DOHH2 (cell line): ENCODE results near the gene LTB4R.

Experiments
- H3F3A ChIP-seq: fragments of 200-600 bp; sonication (generic), shearing (Covaris generic); 2 replicates; pipeline ENCODE4 v1.6.0; 2016; ENCODE audit warnings: antibody characterized with exemption, mild to moderate bottlenecking; ENCODE audit not compliant: control insufficient read depth, insufficient read depth
- H3K27ac ChIP-seq: fragments of 200-600 bp; sonication (generic); 2 replicates; pipeline ENCODE4 v1.5.1; 2014; ENCODE audit warnings: low read depth, mild to moderate bottlenecking, low read length, moderate library complexity
- H3K27me3 ChIP-seq: fragments of 200-600 bp; sonication (generic); 2 replicates; pipeline ENCODE4 v1.6.1; 2014; ENCODE audit warnings: mild to moderate bottlenecking, low read length, mixed read lengths; ENCODE audit not compliant: control insufficient read depth
- H3K36me3 ChIP-seq: fragments of 200-600 bp; sonication (generic); 2 replicates; pipeline ENCODE4 v1.6.1; 2014; ENCODE audit warnings: mild to moderate bottlenecking, low read length, moderate library complexity, mixed read lengths; ENCODE audit not compliant: control insufficient read depth
- H3K4me1 ChIP-seq: fragments of 200-600 bp; sonication (generic); 2 replicates; pipeline ENCODE4 v1.6.1; 2014; ENCODE audit warnings: mild to moderate bottlenecking, low read length, mixed read lengths; ENCODE audit not compliant: control insufficient read depth
- H3K4me2 ChIP-seq: fragments of 200-600 bp; sonication (generic); 2 replicates; pipeline ENCODE4 v1.6.0; 2014; ENCODE audit warnings: mild to moderate bottlenecking, low read length, moderate library complexity
- H3K4me3 ChIP-seq: fragments of 200-600 bp; sonication (generic); 2 replicates; pipeline ENCODE4 v1.5.1; 2014; ENCODE audit warnings: mild to moderate bottlenecking, low read length, mixed read lengths
- H3K79me2 ChIP-seq: fragments of 200-600 bp; sonication (generic); 2 replicates; pipeline ENCODE4 v1.6.1; 2014; ENCODE audit warnings: mild to moderate bottlenecking, low read length, mixed read lengths; ENCODE audit not compliant: control insufficient read depth
- H3K9me2 ChIP-seq: fragments of 200-600 bp; sonication (generic); replicated peaks from 2 replicates; pipeline ENCODE4 v1.6.1; 2014; ENCODE audit warnings: mild to moderate bottlenecking, low read length, mixed read lengths; ENCODE audit not compliant: control insufficient read depth
- H3K9me3 ChIP-seq: fragments of 200-600 bp; sonication (generic); 2 replicates; pipeline ENCODE4 v1.6.1; 2014; ENCODE audit warnings: antibody characterized with exemption, low read length, mixed read lengths; ENCODE audit not compliant: control insufficient read depth, insufficient read depth
- H4K20me1 ChIP-seq: fragments of 200-600 bp; sonication (generic); 2 replicates; pipeline ENCODE4 v1.6.0; 2014; ENCODE audit warnings: low read depth, mild to moderate bottlenecking, antibody characterized with exemption, low read length, moderate library complexity; ENCODE audit not compliant: control insufficient read depth, insufficient read depth
- EZH2phosphoT487 ChIP-seq: fragments of 200-600 bp; sonication (generic); IDR thresholded peaks from 2 replicates; pipeline ENCODE4 v1.6.1; 2017; ENCODE audit warnings: borderline replicate concordance, mild to moderate bottlenecking, antibody characterized with exemption, low read length, moderate library complexity, mixed read lengths
- TF ChIP-seq, protein P1 (sequence below): fragments of 200-600 bp; sonication (generic); IDR thresholded peaks from one replicate; pipeline ENCODE4 v1.5.1; 2014; ENCODE audit warnings: antibody characterized with exemption, mild to moderate bottlenecking, low read depth, low read length; ENCODE audit not compliant: poor library complexity, severe bottlenecking

Gene LTB4R

DNA sequence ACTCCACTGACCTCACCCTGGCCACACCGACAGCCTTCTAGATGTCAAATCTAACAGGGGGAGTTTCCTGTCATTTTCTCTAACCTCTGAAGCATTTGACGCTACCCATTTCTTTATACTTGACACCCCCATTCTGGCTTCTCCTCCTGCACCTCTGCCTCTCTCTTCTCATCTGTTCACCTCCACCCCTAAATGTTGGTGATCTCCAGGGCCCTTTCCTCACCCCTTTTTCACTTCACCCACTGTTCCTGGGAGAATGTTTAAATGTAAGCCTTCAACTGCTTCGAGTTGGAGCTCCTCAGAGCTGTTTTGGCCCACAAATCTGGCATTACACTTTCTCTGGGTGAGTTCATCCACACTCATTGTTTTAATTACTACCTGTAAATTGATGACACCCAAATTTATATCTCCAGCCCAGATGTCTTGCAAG lies 39.5 kb upstream of the LTB4R start:
- H3K4me2 ChIP-seq: peak overlapping the region; percentile 86
- no peaks in the 10 kb centered on the region for H3K36me3 ChIP-seq
- H3F3A ChIP-seq: peaks cover 2% of the 10 kb centered on the region; the same call in 1 of the 2 replicates
- H3K27me3 ChIP-seq: no peaks in the 10 kb centered on the region
- no peaks in the 10 kb centered on the region for H4K20me1 ChIP-seq
- H3K9me2 ChIP-seq: no peaks in the 10 kb centered on the region
- H3K27ac ChIP-seq: peak overlapping the region; percentile 34
- TF ChIP-seq, protein P1, sequence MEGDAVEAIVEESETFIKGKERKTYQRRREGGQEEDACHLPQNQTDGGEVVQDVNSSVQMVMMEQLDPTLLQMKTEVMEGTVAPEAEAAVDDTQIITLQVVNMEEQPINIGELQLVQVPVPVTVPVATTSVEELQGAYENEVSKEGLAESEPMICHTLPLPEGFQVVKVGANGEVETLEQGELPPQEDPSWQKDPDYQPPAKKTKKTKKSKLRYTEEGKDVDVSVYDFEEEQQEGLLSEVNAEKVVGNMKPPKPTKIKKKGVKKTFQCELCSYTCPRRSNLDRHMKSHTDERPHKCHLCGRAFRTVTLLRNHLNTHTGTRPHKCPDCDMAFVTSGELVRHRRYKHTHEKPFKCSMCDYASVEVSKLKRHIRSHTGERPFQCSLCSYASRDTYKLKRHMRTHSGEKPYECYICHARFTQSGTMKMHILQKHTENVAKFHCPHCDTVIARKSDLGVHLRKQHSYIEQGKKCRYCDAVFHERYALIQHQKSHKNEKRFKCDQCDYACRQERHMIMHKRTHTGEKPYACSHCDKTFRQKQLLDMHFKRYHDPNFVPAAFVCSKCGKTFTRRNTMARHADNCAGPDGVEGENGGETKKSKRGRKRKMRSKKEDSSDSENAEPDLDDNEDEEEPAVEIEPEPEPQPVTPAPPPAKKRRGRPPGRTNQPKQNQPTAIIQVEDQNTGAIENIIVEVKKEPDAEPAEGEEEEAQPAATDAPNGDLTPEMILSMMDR: no peak
- TF ChIP-seq EZH2phosphoT487: no peak
- peaks cover 40% of the 10 kb centered on the region for H3K4me1 ChIP-seq
- H3K79me2 ChIP-seq: peaks cover 4% of the 10 kb centered on the region
- peak overlapping the region; percentile 85 for H3K4me3 ChIP-seq
- H3K9me3 ChIP-seq: no peaks in the 10 kb centered on the region

DNA sequence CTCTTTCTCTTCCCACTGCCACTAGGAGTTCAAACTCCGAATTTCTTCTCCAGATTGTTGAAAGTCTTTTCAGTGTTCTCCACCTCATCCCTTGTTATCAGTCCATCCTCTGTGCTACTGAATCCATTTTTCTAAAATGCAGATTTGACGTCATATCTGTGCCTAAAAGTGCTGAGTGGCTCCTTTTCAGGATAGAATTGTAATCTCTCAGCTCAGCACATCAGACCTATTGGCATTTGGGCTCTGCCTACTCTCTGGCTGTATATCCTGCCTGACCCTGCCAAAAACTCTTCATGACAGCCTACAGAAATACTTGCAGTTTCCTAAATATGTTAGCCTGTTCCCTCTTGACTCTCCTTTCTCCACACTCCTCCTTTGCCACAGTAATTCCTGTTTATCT lies 38.8 kb upstream of the LTB4R start:
- H3K79me2 ChIP-seq: peaks cover 4% of the 10 kb centered on the region
- H3F3A ChIP-seq: peaks cover 2% of the 10 kb centered on the region; the same call in 1 of the 2 replicates
- peak overlapping the region; percentile 85 for H3K4me3 ChIP-seq
- H4K20me1 ChIP-seq: no peaks in the 10 kb centered on the region
- H3K36me3 ChIP-seq: no peaks in the 10 kb centered on the region
- no peak for TF ChIP-seq EZH2phosphoT487
- TF ChIP-seq, protein P1: no peak
- no peak overlapping the region for H3K27ac ChIP-seq
- H3K4me2 ChIP-seq: peak overlapping the region; percentile 86
- peaks cover 40% of the 10 kb centered on the region for H3K4me1 ChIP-seq
- H3K27me3 ChIP-seq: no peaks in the 10 kb centered on the region
- no peaks in the 10 kb centered on the region for H3K9me2 ChIP-seq
- no peaks in the 10 kb centered on the region for H3K9me3 ChIP-seq

DNA sequence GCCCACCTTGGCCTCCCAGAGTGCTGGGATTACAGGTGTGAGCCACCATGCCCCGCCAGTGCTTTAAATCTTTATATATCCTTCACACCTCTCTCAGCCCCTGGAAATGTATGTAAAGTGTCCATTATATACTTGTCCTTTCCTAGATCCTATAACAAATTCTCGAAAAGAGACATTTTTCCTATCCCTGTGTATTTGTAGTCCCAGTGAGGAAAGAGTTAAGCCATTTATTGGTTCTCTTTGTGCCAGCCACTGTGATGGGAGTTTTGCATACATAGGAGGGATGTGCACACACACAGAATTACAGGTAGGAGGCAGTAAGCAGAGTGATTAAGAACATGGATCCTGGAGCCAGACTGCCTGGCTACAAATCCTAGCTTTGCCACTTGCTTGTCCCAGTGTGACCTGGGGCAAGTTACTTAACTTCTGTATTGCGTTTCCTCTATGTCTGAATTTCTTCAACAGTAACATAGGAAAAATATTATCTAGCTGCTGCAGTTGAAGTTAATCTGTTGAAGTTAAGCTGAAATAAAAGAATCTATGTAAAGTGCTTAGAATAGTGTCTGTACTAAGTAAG lies 37.8 kb upstream of the LTB4R start:
- Histone ChIP-seq H3K27ac (no peak overlapping the region), H3K27me3 (no peaks in the 10 kb centered on the region)

More for the DNA sequence above, 37.8 kb upstream of the LTB4R start:
- Histone ChIP-seq H3F3A (peaks cover 2% of the 10 kb centered on the region; the same call in 1 of the 2 replicates), H3K4me2 (peak overlapping the region; percentile 22; the same call in 1 of the 2 replicates), H4K20me1 (no peaks in the 10 kb centered on the region), H3K36me3 (no peaks in the 10 kb centered on the region), H3K9me2 (no peaks in the 10 kb centered on the region), H3K4me1 (peaks cover 40% of the 10 kb centered on the region), H3K9me3 (no peaks in the 10 kb centered on the region), H3K79me2 (peaks cover 4% of the 10 kb centered on the region), H3K4me3 (no peak overlapping the region)
- TF ChIP-seq, protein P1: peak; percentile 35
- no peak for TF ChIP-seq EZH2phosphoT487
